Astrocyte (in vitro differentiated cells and primary cell): ENCODE data around the gene DRGX.

Source experiments
- CTCF ChIP-seq: IDR thresholded peaks from 2 replicates; pipeline ENCODE4 v1.5.1; 2011; ENCODE audit warnings: low read depth, mild to moderate bottlenecking, inconsistent platforms, low read length, moderate library complexity; ENCODE audit not compliant: insufficient read depth
- EZH2 ChIP-seq: IDR thresholded peaks from 2 replicates; pipeline ENCODE4 v1.6.1; 2012; ENCODE audit warnings: mild to moderate bottlenecking, low read length, inconsistent platforms; ENCODE audit not compliant: insufficient read depth

- TF ChIP-seq CTCF (no peak), EZH2 (no peak)
These were observed 23.1 kb upstream of the DRGX start for GRCh38 chr10:49419005-49419404.
